ENCODE data around the gene TCP11L2.

The TCP11L2 gene

DNA sequence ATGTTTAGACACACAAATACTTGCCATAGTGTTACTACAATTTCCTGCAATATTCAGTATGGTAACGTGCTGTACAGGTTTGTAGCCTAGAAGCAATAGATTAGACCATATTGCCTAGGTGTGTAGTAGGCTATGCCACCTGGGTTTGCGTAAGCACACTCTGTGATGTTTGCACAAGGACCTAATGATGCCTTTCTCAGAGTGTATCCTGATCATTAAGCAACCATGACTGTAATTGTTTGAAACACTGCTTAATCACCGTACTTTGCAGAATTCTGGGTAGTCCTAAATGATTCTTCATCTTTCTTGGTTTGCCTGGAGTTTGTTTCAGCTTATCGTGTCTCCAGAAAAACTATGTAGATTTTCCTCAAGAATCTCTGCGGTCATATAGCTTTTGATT, 11.2 kb upstream of the TCP11L2 start:
- no peaks in the 10 kb centered on the region for H3K4me1 ChIP-seq
- H3K27ac ChIP-seq: no peak overlapping the region
- no peaks in the 10 kb centered on the region for H3K27me3 ChIP-seq (ENCODE audit: control insufficient read depth, insufficient read depth, low read length)
- no peak overlapping the region for H3K9ac ChIP-seq
- H3K36me3 ChIP-seq (ENCODE audit: control insufficient read depth, insufficient read depth, low read length): no peaks in the 10 kb centered on the region
- TF ChIP-seq, protein P1, sequence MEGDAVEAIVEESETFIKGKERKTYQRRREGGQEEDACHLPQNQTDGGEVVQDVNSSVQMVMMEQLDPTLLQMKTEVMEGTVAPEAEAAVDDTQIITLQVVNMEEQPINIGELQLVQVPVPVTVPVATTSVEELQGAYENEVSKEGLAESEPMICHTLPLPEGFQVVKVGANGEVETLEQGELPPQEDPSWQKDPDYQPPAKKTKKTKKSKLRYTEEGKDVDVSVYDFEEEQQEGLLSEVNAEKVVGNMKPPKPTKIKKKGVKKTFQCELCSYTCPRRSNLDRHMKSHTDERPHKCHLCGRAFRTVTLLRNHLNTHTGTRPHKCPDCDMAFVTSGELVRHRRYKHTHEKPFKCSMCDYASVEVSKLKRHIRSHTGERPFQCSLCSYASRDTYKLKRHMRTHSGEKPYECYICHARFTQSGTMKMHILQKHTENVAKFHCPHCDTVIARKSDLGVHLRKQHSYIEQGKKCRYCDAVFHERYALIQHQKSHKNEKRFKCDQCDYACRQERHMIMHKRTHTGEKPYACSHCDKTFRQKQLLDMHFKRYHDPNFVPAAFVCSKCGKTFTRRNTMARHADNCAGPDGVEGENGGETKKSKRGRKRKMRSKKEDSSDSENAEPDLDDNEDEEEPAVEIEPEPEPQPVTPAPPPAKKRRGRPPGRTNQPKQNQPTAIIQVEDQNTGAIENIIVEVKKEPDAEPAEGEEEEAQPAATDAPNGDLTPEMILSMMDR (IDR thresholded peaks at IDR 0.05): no peak
- no peak overlapping the region for H2AFZ ChIP-seq
- H3K79me2 ChIP-seq: no peaks in the 10 kb centered on the region
- no peak overlapping the region for H3K4me2 ChIP-seq (ENCODE audit: low read length)
- no peaks in the 10 kb centered on the region for H3K9me3 ChIP-seq (ENCODE audit: control insufficient read depth, low read length)
- no peak overlapping the region for H3K4me3 ChIP-seq (ENCODE audit: low read depth, low read length)

DNA sequence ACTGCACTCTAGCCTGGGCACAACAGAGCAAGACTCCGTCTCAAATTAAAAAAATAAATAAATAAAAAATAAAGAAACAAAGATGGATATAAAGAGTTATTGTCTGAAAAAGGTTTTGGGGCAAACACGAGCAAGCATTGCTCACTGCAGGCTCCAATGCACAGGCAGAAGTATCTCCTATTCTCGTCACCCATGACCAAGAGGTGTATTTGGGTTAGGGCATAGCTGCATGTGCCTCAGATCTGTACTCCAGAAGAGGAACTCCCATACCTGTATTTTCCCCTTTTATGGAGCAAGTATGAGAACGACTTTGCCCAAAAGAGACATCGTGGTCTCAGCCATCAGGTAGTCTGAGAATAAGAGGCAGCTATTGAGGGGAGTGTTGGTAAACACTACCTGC, 10.2 kb upstream of the TCP11L2 start:
- H3K4me3 ChIP-seq (ENCODE audit: low read depth, low read length): no peak overlapping the region
- H3K27ac ChIP-seq: no peak overlapping the region
- TF ChIP-seq, protein P1 (IDR thresholded peaks at IDR 0.05): no peak
- H3K9me3 ChIP-seq (ENCODE audit: control insufficient read depth, low read length): no peaks in the 10 kb centered on the region
- no peak overlapping the region for H3K4me2 ChIP-seq (ENCODE audit: low read length)
- no peaks in the 10 kb centered on the region for H3K4me1 ChIP-seq
- no peak overlapping the region for H3K9ac ChIP-seq
- H3K79me2 ChIP-seq: no peaks in the 10 kb centered on the region
- no peaks in the 10 kb centered on the region for H3K36me3 ChIP-seq (ENCODE audit: control insufficient read depth, insufficient read depth, low read length)
- no peaks in the 10 kb centered on the region for H3K27me3 ChIP-seq (ENCODE audit: control insufficient read depth, insufficient read depth, low read length)
- no peak overlapping the region for H2AFZ ChIP-seq

DNA sequence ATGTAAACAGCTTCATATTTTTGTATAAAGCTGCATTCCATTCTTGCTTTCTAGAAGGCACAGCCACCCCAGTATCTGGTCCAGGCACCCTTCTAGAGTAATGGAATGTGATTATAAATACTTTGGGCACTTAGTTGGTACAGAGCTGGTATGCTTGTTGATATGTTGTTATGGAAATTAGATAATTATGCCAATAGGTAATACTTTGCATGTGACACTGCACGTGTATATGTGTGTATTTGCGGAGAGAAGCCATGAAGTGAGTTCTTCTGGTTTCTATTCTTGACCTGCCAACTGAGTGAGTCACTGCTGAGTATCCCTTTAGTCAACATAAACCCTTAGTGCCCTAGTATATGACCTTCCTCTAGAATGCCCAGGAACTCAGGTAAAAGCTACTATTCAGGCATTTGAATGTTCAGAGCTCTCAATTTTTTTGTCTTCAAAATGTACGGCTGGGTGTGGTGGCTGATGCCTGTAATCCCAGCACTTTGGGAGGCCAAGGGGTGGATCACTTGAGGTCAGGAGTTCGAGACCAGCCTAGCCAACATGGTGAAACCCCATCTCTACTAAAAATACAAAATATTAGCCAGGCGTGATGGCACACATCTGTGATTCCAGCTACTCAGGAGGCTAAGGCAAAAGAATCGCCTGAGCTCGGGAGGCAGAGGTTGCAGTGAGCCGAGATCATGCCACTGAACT, 6.2 kb upstream of the TCP11L2 start:
- no peaks in the 10 kb centered on the region for H3K36me3 ChIP-seq (ENCODE audit: control insufficient read depth, insufficient read depth, low read length)
- H3K9ac ChIP-seq: no peak overlapping the region
- H2AFZ ChIP-seq: no peak overlapping the region
- TF ChIP-seq, protein P1 (IDR thresholded peaks at IDR 0.05): no peak
- no peaks in the 10 kb centered on the region for H3K27me3 ChIP-seq (ENCODE audit: control insufficient read depth, insufficient read depth, low read length)
- no peak overlapping the region for H3K4me3 ChIP-seq (ENCODE audit: low read depth, low read length)
- H3K4me2 ChIP-seq (ENCODE audit: low read length): no peak overlapping the region
- H3K27ac ChIP-seq: no peak overlapping the region
- no peaks in the 10 kb centered on the region for H3K9me3 ChIP-seq (ENCODE audit: control insufficient read depth, low read length)
- H3K79me2 ChIP-seq: no peaks in the 10 kb centered on the region
- H3K4me1 ChIP-seq: peaks cover 6% of the 10 kb centered on the region

DNA sequence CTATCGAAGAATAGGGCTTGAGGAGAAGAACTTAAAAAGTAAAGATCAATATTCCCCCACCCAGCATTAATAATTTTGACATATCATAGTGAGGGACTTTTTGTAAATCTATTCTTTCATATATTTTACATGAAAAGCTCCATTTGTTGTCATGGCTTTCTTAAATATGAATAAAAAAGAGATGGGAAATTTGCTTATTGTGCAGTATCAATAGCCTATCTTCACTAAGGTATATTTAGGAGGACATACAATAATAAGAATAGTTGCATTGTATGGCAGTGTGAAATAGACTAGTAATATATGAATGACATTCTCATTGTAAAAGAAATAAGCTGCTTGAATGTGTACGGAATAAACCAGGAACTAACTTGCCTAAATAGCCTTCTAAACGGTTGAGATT, 5.5 kb upstream of the TCP11L2 start:
- no peak overlapping the region for H3K4me3 ChIP-seq (ENCODE audit: low read depth, low read length)
- TF ChIP-seq, protein P1 (IDR thresholded peaks at IDR 0.05): no peak
- no peaks in the 10 kb centered on the region for H3K27me3 ChIP-seq (ENCODE audit: control insufficient read depth, insufficient read depth, low read length)
- H3K4me2 ChIP-seq (ENCODE audit: low read length): no peak overlapping the region
- H3K79me2 ChIP-seq: no peaks in the 10 kb centered on the region
- H3K36me3 ChIP-seq (ENCODE audit: control insufficient read depth, insufficient read depth, low read length): no peaks in the 10 kb centered on the region
- H3K9me3 ChIP-seq (ENCODE audit: control insufficient read depth, low read length): no peaks in the 10 kb centered on the region
- no peak overlapping the region for H3K9ac ChIP-seq
- no peak overlapping the region for H3K27ac ChIP-seq
- H2AFZ ChIP-seq: no peak overlapping the region
- peaks cover 12% of the 10 kb centered on the region for H3K4me1 ChIP-seq

DNA sequence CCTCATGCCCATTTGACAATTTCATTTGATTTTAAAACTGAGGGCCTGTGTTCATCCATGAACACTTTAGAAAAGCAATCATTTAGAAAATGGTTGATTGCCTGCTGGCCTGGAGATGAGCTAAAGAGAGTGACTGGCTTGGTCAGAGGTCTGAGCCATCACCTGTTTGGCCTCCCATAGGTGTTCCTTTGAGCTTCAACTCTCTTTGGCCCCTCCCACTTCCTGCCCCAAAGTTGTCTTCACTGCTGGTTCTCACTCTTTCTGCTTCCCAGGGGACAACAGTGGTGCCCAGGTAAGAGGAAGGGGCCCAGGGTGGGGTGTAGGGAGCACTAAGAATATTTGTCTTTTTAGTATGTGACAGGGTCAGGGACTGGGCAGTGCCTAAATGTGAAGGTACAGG, 4.9 kb upstream of the TCP11L2 start:
- H3K4me3 ChIP-seq (ENCODE audit: low read depth, low read length): no peak overlapping the region
- no peaks in the 10 kb centered on the region for H3K27me3 ChIP-seq (ENCODE audit: control insufficient read depth, insufficient read depth, low read length)
- H2AFZ ChIP-seq: no peak overlapping the region
- no peaks in the 10 kb centered on the region for H3K9me3 ChIP-seq (ENCODE audit: control insufficient read depth, low read length)
- TF ChIP-seq, protein P1 (IDR thresholded peaks at IDR 0.05): no peak
- H3K36me3 ChIP-seq (ENCODE audit: control insufficient read depth, insufficient read depth, low read length): no peaks in the 10 kb centered on the region
- no peak overlapping the region for H3K9ac ChIP-seq
- no peak overlapping the region for H3K27ac ChIP-seq
- peaks cover 12% of the 10 kb centered on the region for H3K4me1 ChIP-seq
- H3K79me2 ChIP-seq: no peaks in the 10 kb centered on the region
- no peak overlapping the region for H3K4me2 ChIP-seq (ENCODE audit: low read length)

Data from parathyroid adenoma (tissue), 2 donors.